Measurements from ENCODE around the gene KCNK17.

DNA sequence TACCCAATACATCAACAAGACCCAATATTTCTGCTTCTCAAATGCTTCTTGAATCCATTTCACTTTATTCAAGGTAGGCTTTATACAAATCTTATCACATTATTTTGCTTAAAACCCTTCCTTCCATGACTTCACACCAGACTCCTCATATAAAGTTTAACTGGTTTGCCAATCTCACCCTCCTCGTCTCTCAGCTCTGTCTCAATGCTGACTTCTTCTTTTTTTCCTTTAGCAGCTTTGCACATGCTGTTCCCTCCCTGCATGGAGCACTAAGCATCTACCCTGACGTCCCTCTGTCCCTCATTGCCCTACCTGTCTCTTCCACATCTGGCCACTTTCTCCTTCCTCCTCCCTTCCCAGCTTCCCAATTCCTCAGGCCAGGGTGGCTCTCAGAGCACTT is 31.4 kb downstream of the KCNK17 start:
- TF ChIP-seq, protein P1, sequence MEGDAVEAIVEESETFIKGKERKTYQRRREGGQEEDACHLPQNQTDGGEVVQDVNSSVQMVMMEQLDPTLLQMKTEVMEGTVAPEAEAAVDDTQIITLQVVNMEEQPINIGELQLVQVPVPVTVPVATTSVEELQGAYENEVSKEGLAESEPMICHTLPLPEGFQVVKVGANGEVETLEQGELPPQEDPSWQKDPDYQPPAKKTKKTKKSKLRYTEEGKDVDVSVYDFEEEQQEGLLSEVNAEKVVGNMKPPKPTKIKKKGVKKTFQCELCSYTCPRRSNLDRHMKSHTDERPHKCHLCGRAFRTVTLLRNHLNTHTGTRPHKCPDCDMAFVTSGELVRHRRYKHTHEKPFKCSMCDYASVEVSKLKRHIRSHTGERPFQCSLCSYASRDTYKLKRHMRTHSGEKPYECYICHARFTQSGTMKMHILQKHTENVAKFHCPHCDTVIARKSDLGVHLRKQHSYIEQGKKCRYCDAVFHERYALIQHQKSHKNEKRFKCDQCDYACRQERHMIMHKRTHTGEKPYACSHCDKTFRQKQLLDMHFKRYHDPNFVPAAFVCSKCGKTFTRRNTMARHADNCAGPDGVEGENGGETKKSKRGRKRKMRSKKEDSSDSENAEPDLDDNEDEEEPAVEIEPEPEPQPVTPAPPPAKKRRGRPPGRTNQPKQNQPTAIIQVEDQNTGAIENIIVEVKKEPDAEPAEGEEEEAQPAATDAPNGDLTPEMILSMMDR (IDR thresholded peaks at IDR 0.05; ENCODE audit: low read depth, low read length), result no peak
- TF ChIP-seq POLR2A (IDR thresholded peaks at IDR 0.05; ENCODE audit: extremely low read depth, insufficient read length), result no peak
- TF ChIP-seq, protein P2, sequence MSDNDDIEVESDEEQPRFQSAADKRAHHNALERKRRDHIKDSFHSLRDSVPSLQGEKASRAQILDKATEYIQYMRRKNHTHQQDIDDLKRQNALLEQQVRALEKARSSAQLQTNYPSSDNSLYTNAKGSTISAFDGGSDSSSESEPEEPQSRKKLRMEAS (IDR thresholded peaks at IDR 0.05; ENCODE audit: low read depth, low read length), result no peak

Measured in NB4 (cell line).